Testis (tissue), 2 donors: Measurements from ENCODE around the gene CCDC175.

Source experiments
- POLR2A ChIP-seq: fragments of 450-650 bp; IDR thresholded peaks from one replicate; pipeline ENCODE4 v1.6.1; 2017; ENCODE audit warnings: antibody characterized with exemption, mild to moderate bottlenecking, moderate library complexity
- TF ChIP-seq, protein P1 (sequence below), 3 experiments: fragments of 450-650 bp in 2 of 3; fragments of 200-600 bp in 1 of 3; sonication (generic) in 1 of 3; IDR thresholded peaks; one replicate each; pipeline ENCODE4 v1.5.1; 2016 to 2019; ENCODE audit warnings: antibody characterized with exemption in 3 of 3, mild to moderate bottlenecking in 2 of 3, moderate library complexity in 1 of 3

GRCh38 chr14:59582845-59583509, 6.4 kb upstream of the CCDC175 start:
- no peak for TF ChIP-seq POLR2A
- TF ChIP-seq, protein P1, sequence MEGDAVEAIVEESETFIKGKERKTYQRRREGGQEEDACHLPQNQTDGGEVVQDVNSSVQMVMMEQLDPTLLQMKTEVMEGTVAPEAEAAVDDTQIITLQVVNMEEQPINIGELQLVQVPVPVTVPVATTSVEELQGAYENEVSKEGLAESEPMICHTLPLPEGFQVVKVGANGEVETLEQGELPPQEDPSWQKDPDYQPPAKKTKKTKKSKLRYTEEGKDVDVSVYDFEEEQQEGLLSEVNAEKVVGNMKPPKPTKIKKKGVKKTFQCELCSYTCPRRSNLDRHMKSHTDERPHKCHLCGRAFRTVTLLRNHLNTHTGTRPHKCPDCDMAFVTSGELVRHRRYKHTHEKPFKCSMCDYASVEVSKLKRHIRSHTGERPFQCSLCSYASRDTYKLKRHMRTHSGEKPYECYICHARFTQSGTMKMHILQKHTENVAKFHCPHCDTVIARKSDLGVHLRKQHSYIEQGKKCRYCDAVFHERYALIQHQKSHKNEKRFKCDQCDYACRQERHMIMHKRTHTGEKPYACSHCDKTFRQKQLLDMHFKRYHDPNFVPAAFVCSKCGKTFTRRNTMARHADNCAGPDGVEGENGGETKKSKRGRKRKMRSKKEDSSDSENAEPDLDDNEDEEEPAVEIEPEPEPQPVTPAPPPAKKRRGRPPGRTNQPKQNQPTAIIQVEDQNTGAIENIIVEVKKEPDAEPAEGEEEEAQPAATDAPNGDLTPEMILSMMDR (IDR thresholded peaks at IDR 0.05): no peak
